Mononuclear cell (primary cell): ENCODE results near the gene PCNX3. TPM values are rescaled to one million over a fixed set of nuclear protein-coding genes. Genes with fewer than 3 reads are reported as not detected.
"Not testable (repeated sequence)": the region's sequence is repeated elsewhere in the genome, so short reads cannot be mapped to it uniquely, and the experiment has no call there.

Source experiments
- H3K27me3 ChIP-seq: 2 replicates; pipeline ENCODE4 v1.6.0; 2011; ENCODE audit warnings: low read length, control low read depth; ENCODE audit not compliant: insufficient read depth
- H3K4me1 ChIP-seq: 2 replicates; pipeline ENCODE4 v1.5.1; 2011; ENCODE audit warnings: mild to moderate bottlenecking, low read length, control low read depth; ENCODE audit not compliant: insufficient read depth
- H3K4me3 ChIP-seq: 2 replicates; pipeline ENCODE4 v1.5.1; 2011; ENCODE audit warnings: mild to moderate bottlenecking, low read length, moderate library complexity
- H3K9me3 ChIP-seq: 2 replicates; pipeline ENCODE4 v1.5.1; 2011; ENCODE audit warnings: low read depth, mild to moderate bottlenecking, control low read depth, low read length
- total RNA-seq: library from RNA; depleted of rRNA; stranded (reverse); fragments of >200 nt; gene quantifications from one replicate; pipeline ENCODE4 v1.2.3, GENCODE V29; 2012

The PCNX3 gene
- total RNA-seq, 1 donor: 15.0 TPM

DNA sequence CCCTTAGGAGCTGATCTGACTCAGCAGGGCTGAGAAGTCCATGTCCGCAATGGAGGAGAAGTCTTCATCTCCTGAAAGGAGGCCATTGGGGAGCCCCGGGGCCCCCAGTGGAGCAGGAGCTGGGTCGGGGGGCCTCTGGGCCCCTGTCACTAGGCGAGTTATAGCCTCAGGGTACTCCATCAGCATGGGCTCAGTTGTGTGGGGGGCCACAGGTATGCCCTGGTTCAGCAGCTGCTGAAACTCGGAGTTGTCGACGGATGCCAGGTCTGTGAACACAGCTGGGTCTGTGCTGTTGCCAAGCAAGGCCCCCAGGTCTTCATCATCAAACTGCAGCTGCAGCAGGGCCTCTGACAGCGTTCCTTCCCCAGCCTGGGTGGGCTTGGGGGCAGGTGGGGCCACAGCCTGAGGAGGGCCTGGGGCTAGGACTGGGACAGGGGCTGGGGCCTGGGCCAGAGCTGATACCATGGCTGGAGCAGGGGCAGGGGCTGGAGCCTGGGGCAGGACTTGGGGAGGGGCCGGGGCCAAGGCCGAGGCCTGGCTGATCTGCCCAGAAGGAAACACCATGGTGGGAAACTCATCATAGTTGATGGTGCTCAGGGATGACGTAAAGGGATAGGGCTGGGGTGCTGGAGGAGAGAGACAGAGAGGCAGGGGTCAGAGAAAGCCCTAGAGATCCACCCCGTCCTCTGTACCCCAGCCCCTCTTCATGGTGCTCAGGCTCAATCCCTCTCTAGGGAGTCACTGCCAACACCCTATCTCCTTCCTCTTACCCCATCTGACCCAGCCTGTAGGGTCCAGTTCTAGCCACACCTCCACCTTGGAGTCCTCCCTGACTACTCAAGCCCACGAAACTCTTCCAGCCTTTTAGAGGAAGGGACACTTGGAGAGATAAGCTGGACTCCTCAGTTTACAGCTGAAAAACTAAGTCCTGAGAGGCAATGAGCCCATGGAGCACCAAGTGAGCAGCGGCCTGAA, 39.1 kb downstream of the PCNX3 start:
- H3K4me1 ChIP-seq: peaks cover 44% of the 10 kb centered on the region
- H3K27me3 ChIP-seq: no peaks in the 10 kb centered on the region
- H3K4me3 ChIP-seq: no peak overlapping the region
- H3K9me3 ChIP-seq: no peaks in the 10 kb centered on the region

DNA sequence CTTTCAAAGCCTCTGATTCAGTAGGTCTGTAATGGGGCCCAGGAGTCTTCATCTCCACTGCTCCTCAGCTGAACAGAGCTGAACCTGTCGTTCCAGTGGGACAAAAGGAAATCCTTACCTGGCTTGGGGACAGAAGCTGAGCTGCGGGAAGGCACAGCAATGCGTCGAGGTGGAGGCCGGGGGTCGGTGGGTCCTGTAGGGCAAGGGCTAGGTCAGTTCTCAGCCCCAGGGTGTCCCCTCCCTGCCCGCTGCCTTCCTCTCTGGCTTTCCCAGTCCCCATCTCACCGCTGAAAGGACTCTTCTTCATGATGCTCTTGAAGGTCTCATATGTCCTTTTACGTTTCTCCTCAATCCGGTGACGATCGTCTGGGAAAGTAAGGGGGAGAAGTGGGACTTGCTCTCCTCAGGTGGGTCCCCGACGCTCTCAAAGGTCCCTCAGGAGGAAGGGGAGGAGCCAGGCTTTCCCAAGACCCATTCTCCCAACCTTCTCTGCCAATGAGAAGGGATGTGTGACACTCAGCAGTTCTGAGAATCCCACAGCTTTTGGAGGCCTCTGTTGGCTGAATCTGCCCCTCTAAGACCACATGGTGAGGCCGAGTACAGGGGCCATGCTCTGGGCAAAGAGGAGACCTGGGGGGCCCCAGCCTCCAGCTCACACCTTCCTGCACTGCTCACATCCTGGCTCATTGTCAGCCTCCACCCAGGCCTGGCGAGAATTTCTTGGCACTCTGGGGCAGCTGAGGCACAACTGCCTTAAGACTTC, 40.2 kb downstream of the PCNX3 start:
- Histone ChIP-seq H3K4me3 (no peak overlapping the region), H3K27me3 (no peaks in the 10 kb centered on the region), H3K9me3 (no peaks in the 10 kb centered on the region), H3K4me1 (peaks cover 40% of the 10 kb centered on the region)

DNA sequence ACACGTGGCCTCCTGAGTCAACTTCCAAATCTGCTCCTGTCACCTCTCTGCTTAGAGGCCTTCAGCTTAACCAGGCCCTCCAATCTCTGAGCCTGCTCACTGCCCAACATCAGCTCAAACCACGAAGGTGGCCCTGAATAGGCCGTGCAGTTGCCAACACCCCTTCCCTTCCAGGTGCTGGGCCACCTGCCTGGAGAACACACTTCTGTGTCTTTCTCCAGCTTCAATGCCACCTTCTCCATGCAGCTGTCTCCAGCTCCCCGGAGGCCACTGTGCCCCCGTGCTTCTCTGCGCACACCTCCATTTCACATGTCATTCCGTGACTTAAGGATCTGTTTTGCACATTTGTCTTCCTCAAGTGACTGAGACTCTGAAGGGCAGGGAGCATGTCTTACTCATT, 41.9 kb downstream of the PCNX3 start:
- H3K27me3 ChIP-seq: no peaks in the 10 kb centered on the region

DNA sequence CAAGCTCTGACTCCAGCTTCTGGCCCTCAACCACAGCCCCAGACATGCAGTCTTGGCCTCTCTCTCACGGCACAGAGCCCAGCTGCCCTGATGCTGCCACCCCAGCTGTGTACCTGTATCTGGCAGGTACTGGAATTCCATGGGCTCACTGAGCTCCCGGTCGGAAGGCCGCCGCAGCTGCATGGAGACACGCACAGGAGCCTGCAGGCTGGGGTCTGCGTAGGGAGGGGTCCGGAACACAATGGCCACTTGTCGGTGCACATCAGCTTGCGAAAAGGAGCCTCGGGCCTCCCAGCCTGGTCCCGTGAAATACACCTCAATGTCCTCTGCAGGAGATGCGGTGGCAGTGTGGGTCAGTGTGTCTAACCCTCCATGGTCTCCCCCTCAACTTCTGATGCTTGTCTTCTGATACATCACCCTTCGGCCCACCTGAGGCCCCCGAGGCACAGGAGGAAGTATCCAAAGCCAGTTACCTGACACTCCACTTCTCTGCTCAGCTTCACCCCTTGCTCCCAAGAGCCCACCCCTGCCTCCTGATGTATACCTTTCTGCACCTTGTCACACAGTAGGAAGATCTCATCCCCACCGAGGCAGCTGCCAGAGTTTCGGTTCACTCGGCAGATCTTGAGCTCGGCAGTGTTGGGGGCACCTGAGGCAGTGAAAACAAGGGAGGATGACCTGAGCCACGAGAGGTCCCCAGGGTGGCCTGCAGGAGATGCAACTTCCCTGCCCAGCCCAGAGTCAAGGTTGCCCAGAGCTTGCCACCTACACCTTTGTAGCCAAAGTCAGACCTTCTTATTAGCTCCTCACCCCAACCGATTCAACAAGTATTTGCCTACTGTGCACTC, 42.8 kb downstream of the PCNX3 start:
- H3K9me3 ChIP-seq: no peaks in the 10 kb centered on the region

More for the DNA sequence above, 41.9 kb downstream of the PCNX3 start:
- no peak overlapping the region for H3K4me3 ChIP-seq
- H3K4me1 ChIP-seq: peaks cover 40% of the 10 kb centered on the region
- no peaks in the 10 kb centered on the region for H3K9me3 ChIP-seq

DNA sequence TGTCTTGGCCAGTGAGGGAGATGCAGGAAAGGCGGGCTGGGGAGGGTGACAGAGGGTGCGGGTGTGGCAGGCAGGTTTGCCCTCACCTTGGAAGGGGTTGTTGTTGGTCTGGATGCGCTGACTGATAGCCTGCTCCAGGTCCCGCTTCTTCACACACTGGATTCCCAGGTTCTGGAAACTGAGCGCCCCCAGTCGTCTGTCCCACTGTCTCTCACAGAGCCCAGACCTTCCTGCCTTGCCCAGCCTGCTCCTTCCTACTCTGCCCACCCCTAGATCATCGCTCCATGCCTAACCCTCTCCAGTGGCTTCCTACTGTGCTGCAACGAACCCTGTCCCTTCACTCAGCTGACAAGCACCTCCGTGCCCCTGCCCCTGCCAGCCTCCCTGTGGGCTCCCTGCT, 44.5 kb downstream of the PCNX3 start:
- Histone ChIP-seq H3K27me3 (no peaks in the 10 kb centered on the region), H3K4me1 (peaks cover 34% of the 10 kb centered on the region), H3K4me3 (no peak overlapping the region), H3K9me3 (no peaks in the 10 kb centered on the region)

More for the DNA sequence above, 42.8 kb downstream of the PCNX3 start:
- H3K4me3 ChIP-seq: no peak overlapping the region
- H3K27me3 ChIP-seq: no peaks in the 10 kb centered on the region
- peaks cover 33% of the 10 kb centered on the region for H3K4me1 ChIP-seq

DNA sequence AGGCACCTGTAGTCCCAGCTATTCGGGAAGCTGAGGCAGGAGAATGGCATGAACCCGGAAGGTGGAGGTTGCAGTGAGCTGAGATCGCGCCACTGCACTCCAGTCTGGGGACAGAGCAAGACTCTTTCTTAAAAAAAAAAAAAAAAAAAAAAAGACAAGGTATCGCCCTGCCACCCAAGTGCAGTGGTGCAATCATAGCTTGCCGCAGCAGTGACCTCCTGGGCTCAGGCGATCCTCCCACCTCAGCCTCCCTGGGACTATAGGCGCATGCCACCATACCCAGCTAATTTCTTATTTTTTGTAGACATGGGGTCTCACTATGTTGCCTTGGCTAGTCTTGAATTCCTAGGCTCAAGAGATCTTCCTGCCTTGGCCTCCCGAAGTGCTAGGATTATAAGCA, 45.3 kb downstream of the PCNX3 start:
- H3K4me3 ChIP-seq, H3K27me3 ChIP-seq, H3K9me3 ChIP-seq: not testable (repeated sequence)
- peaks cover 34% of the 10 kb centered on the region for H3K4me1 ChIP-seq

DNA sequence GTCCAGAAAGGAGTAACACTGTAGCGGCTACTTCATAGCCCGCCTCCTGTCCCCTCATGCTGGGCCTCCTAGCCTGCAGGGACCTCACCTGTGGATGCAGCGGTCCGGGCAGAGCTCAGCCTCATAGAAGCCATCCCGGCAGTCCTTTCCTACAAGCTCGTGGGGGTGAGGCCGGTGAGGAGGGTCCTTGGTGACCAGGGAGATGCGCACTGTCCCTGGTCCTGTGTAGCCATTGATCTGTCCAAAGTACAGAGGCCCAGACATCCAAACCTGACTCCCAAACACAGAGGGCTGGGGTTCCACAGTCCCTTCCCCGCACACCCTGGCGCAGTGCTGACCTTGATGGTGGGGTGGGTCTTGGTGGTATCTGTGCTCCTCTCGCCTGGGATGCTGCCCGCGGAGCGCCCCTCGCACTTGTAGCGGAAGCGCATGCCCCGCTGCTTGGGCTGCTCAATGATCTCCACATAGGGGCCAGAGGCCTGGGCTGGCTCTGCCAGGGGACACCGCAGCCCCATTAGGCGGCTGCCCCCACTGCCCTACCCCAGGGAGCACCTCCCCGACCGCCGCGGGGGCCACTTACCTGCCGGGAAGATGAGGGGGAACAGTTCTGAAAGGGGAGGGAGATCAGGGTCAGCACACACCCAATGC, 46.1 kb downstream of the PCNX3 start:
- peak overlapping the region; percentile 88 for H3K4me3 ChIP-seq
- peaks cover 34% of the 10 kb centered on the region for H3K4me1 ChIP-seq

DNA sequence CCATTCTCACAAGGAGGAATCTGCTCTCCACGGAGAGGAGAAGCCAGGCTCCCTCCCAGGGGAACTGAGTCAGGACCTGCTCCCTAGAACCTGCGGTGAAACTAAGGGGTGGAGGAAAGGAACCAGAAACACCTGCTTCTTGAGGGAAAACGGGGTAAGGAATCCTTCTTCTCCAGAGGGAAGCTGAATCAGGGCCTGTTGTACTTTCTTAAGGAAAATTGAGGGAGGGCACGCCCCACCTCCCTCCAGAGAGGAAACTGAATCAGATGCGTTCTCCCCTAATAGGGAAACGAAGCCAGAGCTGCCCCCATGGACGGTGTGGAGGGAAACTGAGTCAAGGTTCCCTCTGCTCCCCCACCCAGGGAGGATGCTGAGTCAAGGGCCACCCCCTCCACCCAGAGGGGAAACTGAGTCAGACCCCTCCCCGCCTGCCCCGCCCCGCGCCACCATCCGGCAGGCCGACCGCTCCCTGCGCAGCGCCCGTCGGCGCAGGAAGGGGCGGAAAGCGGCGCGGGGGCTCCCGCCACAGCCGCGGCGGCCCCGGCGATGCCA, 46.7 kb downstream of the PCNX3 start:
- Histone ChIP-seq H3K27me3 (no peaks in the 10 kb centered on the region), H3K4me3 (peak overlapping the region; percentile 88), H3K4me1 (peaks cover 34% of the 10 kb centered on the region), H3K9me3 (no peaks in the 10 kb centered on the region)

More for the DNA sequence above, 46.1 kb downstream of the PCNX3 start:
- Histone ChIP-seq H3K27me3 (no peaks in the 10 kb centered on the region), H3K9me3 (no peaks in the 10 kb centered on the region)

DNA sequence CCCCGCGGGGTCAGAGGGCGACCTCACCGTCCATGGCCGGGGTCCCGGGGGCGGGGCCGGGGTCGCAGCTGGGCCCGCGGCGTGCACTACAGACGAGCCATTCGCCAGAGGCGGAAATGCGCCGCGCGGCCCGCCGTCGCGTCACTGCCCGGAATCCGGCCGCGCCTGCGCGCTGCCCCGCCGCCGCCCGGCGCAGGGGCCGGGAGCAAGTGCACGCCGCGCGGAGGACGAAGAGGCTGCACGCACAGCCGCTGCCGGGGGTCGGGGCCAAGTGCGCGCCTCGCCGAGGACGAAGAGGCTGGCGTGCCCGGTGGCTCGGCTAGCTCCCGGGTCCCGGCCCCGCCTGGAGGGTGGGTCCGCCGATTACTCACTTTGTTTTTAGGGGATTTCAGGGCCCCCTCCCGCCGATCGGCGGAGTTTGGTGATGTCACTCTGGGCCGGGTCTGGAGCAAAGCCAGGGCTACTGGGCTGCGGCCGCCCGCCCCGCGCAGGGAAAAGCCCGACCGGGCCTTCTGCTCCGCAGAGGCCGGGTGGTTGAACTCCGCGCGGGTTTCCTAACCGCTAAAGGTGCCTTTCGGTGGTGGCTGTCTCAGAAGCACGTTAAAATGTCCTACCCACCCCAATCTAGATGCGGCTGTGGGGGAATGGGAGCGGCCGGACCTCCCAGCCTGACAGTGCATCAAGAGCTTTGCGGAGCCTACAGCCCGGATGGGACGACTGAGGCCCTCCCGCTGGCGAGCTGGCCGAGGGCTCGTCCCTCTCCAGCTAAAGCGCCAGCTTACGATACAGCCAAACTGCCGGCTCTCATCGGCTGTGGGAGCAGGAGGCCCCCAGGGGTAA, 47.4 kb downstream of the PCNX3 start, which contains the start of gene RELA:
Gene RELA, minus strand, starts transcription at position 118 of the 840 bp plus-strand sequence. Its CDS starts 84 bp downstream, at position 34.
- Histone ChIP-seq H3K4me1 (peaks cover 34% of the 10 kb centered on the region), H3K4me3 (peak within 1 kb of the TSS; percentile 88)

DNA sequence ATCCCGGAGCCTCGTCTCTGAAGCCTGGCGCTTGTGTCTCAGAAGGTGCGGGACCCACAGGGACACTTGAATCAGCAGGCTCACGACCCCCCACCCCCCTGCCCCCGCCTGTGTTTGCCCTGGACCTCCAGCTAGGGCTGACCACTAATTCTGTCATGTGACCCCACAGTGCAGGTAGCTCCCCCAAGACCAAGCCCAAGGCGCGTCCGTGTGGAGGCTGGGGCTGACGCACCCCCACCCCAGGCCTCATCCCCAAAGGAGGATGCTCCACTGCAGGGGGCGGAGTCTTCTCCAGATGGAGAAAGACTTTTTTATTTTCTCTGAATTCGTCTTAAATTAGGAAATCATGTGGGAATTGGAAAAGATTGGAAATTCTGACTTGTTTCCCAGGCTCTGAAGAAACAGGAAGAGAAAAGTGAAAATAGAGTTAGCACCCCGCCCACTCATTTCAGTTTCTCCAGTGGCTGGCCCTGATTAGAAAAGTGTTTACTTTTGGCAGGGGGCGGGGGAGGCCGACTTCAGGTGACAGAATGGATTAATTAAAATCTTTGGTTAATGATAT, 48.1 kb downstream of the PCNX3 start:
- H3K9me3 ChIP-seq: no peaks in the 10 kb centered on the region
- peak overlapping the region; percentile 88 for H3K4me3 ChIP-seq
- H3K27me3 ChIP-seq: no peaks in the 10 kb centered on the region
- H3K4me1 ChIP-seq: peaks cover 34% of the 10 kb centered on the region

More for the DNA sequence above, 47.4 kb downstream of the PCNX3 start, which contains the start of gene RELA:
- H3K9me3 ChIP-seq: no peaks in the 10 kb centered on the region
- H3K27me3 ChIP-seq: no peaks in the 10 kb centered on the region

DNA sequence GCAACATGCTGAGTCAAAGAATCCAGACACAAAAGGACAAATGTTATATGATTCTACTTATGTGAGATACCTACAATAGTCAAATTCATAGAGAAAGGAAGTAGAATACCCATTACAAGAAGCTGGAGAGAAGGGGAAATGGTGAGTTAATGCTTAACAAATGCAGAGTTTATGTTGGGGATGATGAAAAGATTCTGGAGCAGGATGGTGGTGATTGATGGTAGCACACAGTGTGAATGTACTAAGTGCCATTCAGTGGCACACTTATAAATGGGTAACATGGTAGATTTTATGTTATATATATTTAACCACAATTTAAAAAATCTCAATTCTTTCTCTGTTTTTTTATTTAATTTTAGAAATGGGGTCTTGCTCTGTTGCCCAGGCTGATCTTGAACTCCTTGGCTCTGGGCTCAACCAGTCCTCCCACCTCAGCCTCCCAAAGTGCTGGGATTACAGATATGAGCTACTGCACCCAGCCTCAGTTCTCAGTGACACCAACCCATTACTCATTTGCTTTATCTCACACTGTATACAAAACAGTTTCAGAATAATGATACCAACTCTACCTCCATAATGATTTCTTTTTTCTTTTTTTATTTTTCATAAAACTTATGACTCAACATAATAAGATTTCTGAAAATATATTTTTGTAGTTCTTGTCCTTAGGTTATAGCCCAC, 56.7 kb downstream of the PCNX3 start:
- Histone ChIP-seq H3K9me3 (no peaks in the 10 kb centered on the region), H3K27me3 (no peaks in the 10 kb centered on the region), H3K4me1 (no peaks in the 10 kb centered on the region), H3K4me3 (no peak overlapping the region)

DNA sequence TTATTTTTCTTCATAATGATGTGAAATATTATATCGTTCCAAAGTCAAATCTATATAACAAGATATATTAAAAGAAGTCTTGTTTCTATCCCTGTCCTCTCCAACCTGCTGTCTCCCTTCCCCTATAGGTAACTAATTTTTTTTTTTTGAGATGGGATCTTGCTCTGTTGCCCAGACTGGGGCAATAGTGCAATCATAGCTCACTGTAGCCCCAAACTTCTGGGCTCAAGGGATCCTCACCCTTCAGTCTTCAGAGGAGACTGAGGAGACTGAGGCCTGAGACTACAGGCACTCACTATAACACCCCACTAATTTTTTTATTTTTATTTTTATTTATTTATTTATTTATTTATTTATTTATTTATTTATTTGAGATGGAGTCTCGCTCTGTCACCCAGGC, 57.4 kb downstream of the PCNX3 start:
- Histone ChIP-seq H3K27me3 (no peaks in the 10 kb centered on the region), H3K9me3 (no peaks in the 10 kb centered on the region), H3K4me1 (no peaks in the 10 kb centered on the region), H3K4me3 (no peak overlapping the region)
